OCI-LY3 (cell line): ENCODE measurements around the gene TMEM129.

Source experiments
- H2AFZ ChIP-seq: fragments of 200-600, 300-600 bp; shearing (Covaris generic); 2 replicates; pipeline ENCODE4 v1.6.0; 2014; ENCODE audit warnings: antibody characterized with exemption, low read depth, low read length
- H3K27ac ChIP-seq: fragments of 200-600, 300-600 bp; sonication (generic); 2 replicates; pipeline ENCODE4 v1.5.1; 2014; ENCODE audit warnings: mild to moderate bottlenecking, low read length, moderate library complexity, mixed read lengths
- H3K27me3 ChIP-seq: fragments of 200-600, 300-600 bp; sonication (generic); 2 replicates; pipeline ENCODE4 v1.6.1; 2014; ENCODE audit warnings: low read depth, low read length, mixed read lengths
- H3K36me3 ChIP-seq: fragments of 200-600, 300-600 bp; sonication (generic); replicated peaks from 2 replicates; pipeline ENCODE3; 2014; ENCODE audit warnings: low read depth, low read length, mixed read lengths
- H3K4me1 ChIP-seq: fragments of 300-600, 200-600 bp; sonication (generic); 2 replicates; pipeline ENCODE4 v1.6.1; 2014; ENCODE audit warnings: low read length, mixed read lengths
- H3K4me2 ChIP-seq: fragments of 200-600, 300-600 bp; sonication (generic); 2 replicates; pipeline ENCODE4 v1.6.1; 2014; ENCODE audit warnings: low read length, mixed read lengths
- H3K4me3 ChIP-seq: fragments of 300-600, 200-600 bp; sonication (generic); 2 replicates; pipeline ENCODE4 v1.5.1; 2014; ENCODE audit warnings: antibody characterized with exemption, mild to moderate bottlenecking, low read length, moderate library complexity
- H3K79me2 ChIP-seq: fragments of 300-600, 200-600 bp; shearing (Covaris generic); 2 replicates; pipeline ENCODE4 v1.6.1; 2014; ENCODE audit warnings: mild to moderate bottlenecking, low read length, mixed read lengths
- H3K9ac ChIP-seq: fragments of 300-600, 200-600 bp; shearing (Covaris generic); 2 replicates; pipeline ENCODE4 v1.6.0; 2014; ENCODE audit warnings: mild to moderate bottlenecking, low read length, moderate library complexity
- H3K9me3 ChIP-seq: fragments of 200-600, 300-600 bp; shearing (Covaris generic); 2 replicates; pipeline ENCODE4 v1.6.1; 2014; ENCODE audit warnings: low read length, mixed read lengths; ENCODE audit not compliant: insufficient read depth
- H4K20me1 ChIP-seq: fragments of 200-600, 300-600 bp; sonication (generic); 2 replicates; pipeline ENCODE4 v1.6.1; 2016; ENCODE audit warnings: low read length, mixed read lengths; ENCODE audit not compliant: insufficient read depth
- CTCF ChIP-seq: fragments of 200-600, 300-600 bp; sonication (generic); IDR thresholded peaks from 2 replicates; pipeline ENCODE4 v1.5.1; 2014; ENCODE audit warnings: antibody characterized with exemption, low read length, low read depth
- EZH2phosphoT487 ChIP-seq: fragments of 200-600 bp; shearing (Covaris generic); IDR thresholded peaks from 2 replicates; pipeline ENCODE4 v1.6.1; 2018; ENCODE audit warnings: antibody characterized with exemption, mixed run types, low read depth

Gene TMEM129

GRCh38 chr4:1743975-1744374, 22.9 kb upstream of the TMEM129 start:
- Histone ChIP-seq H3K9me3 (no peaks in the 10 kb centered on the region), H3K27me3 (no peaks in the 10 kb centered on the region), H4K20me1 (no peaks in the 10 kb centered on the region), H3K4me2 (no peak overlapping the region), H3K79me2 (no peaks in the 10 kb centered on the region), H2AFZ (no peak overlapping the region), H3K4me3 (no peak overlapping the region), H3K4me1 (peaks cover 4% of the 10 kb centered on the region), H3K27ac (no peak overlapping the region), H3K36me3 (peaks cover 38% of the 10 kb centered on the region), H3K9ac (no peak overlapping the region)
- TF ChIP-seq EZH2phosphoT487 (no peak), CTCF (no peak)

- Histone ChIP-seq H3K4me2 (no peak overlapping the region), H3K9me3 (peaks cover 2% of the 10 kb centered on the region; the same call in 1 of the 2 replicates), H3K36me3 (peaks cover 42% of the 10 kb centered on the region), H2AFZ (no peak overlapping the region), H3K9ac (no peak overlapping the region), H3K4me3 (no peak overlapping the region), H3K4me1 (peaks cover 4% of the 10 kb centered on the region), H3K79me2 (no peaks in the 10 kb centered on the region), H3K27me3 (no peaks in the 10 kb centered on the region), H4K20me1 (no peaks in the 10 kb centered on the region), H3K27ac (no peak overlapping the region)
- TF ChIP-seq EZH2phosphoT487 (no peak), CTCF (no peak)
Measured at GRCh38 chr4:1743551-1743950, 22.4 kb upstream of the TMEM129 start.

GRCh38 chr4:1741208-1741607, 20.1 kb upstream of the TMEM129 start:
- no peaks in the 10 kb centered on the region for H3K79me2 ChIP-seq
- H3K4me3 ChIP-seq = no peak overlapping the region
- no peak overlapping the region for H2AFZ ChIP-seq
- peaks cover 18% of the 10 kb centered on the region; the same call in 1 of the 2 replicates for H3K9me3 ChIP-seq
- no peak overlapping the region for H3K4me2 ChIP-seq
- H3K9ac ChIP-seq = no peak overlapping the region
- peaks cover 65% of the 10 kb centered on the region for H3K36me3 ChIP-seq
- TF ChIP-seq CTCF = no peak
- no peak for TF ChIP-seq EZH2phosphoT487
- H3K27ac ChIP-seq = no peak overlapping the region
- no peaks in the 10 kb centered on the region for H4K20me1 ChIP-seq
- no peaks in the 10 kb centered on the region for H3K27me3 ChIP-seq
- no peaks in the 10 kb centered on the region for H3K4me1 ChIP-seq

GRCh38 chr4:1740021-1740545, 19.0 kb upstream of the TMEM129 start:
- Histone ChIP-seq H3K27ac (no peak overlapping the region), H3K4me3 (no peak overlapping the region), H4K20me1 (no peaks in the 10 kb centered on the region), H3K27me3 (no peaks in the 10 kb centered on the region), H3K4me1 (no peaks in the 10 kb centered on the region), H3K79me2 (no peaks in the 10 kb centered on the region), H3K36me3 (peaks cover 71% of the 10 kb centered on the region), H3K4me2 (no peak overlapping the region), H3K9me3 (peaks cover 18% of the 10 kb centered on the region; the same call in 1 of the 2 replicates), H3K9ac (no peak overlapping the region), H2AFZ (no peak overlapping the region)
- TF ChIP-seq EZH2phosphoT487 = no peak
- TF ChIP-seq CTCF = no peak
